H1 (cell line): ENCODE data around the gene SLC10A6. TPM values are rescaled to one million over a fixed set of nuclear protein-coding genes. Genes with fewer than 3 reads are reported as not detected.

ENCODE experiments used
- CBX5 ChIP-seq: fragments of 300-800, 300-1000 bp; sonication (generic); IDR thresholded peaks from 2 replicates; pipeline ENCODE4 v1.7.1; 2016; ENCODE audit warnings: antibody characterized with exemption, low read length, low read depth
- EZH2 ChIP-seq: fragments of 200-600 bp; sonication (generic); IDR thresholded peaks from 2 replicates; pipeline ENCODE4 v1.7.1; 2012; ENCODE audit warnings: low read depth, mild to moderate bottlenecking, moderate library complexity, low read length, inconsistent platforms; ENCODE audit not compliant: severe bottlenecking
- FOSL1 ChIP-seq: IDR thresholded peaks from 2 replicates; pipeline ENCODE4 v1.6.1; 2011; ENCODE audit warnings: mild to moderate bottlenecking, low read depth, low read length, moderate library complexity; ENCODE audit not compliant: insufficient read depth
- POLR2AphosphoS5 ChIP-seq: IDR thresholded peaks from 2 replicates; pipeline ENCODE4 v1.6.1; 2011; ENCODE audit warnings: low read depth, low read length
- RFX5 ChIP-seq: IDR thresholded peaks from 2 replicates; pipeline ENCODE4 v1.6.1; 2011; ENCODE audit warnings: low read depth, low read length, improper control_type of control experiment, borderline replicate concordance
- SIRT6 ChIP-seq: IDR thresholded peaks from one replicate; pipeline ENCODE4 v1.7.1; 2012; ENCODE audit warnings: low read length, inconsistent platforms
- SP4 ChIP-seq: IDR thresholded peaks from 2 replicates; pipeline ENCODE4 v1.6.1; 2012; ENCODE audit warnings: low read length, inconsistent platforms
- TAF1 ChIP-seq: IDR thresholded peaks from 2 replicates; pipeline ENCODE4 v1.6.1; 2011; ENCODE audit warnings: mild to moderate bottlenecking, low read depth, low read length
- polyA plus RNA-seq, 7 experiments: library from polyadenylated mRNA; depleted of rRNA in 3 of 7; stranded (reverse) in 5 of 7; unstranded in 2 of 7; fragments of >200 nt in 5 of 7; fragments of 200-250 nt in 2 of 7; gene quantifications; 1 replicate in 5 of 7; 2 replicates in 1 of 7; 4 replicates in 1 of 7; pipeline versions ENCODE4 v1.2.1 to v1.2.3, GENCODE V29; 2011 to 2013; ENCODE audit warnings: missing spikeins in 2 of 7, mixed read lengths in 2 of 7
- total RNA-seq: library from RNA; stranded (reverse); fragmentation: NEBNext Ultra II Directional; extraction: Animal tissue kit (Norgen Biotek cat#: 25700); gene quantifications from 2 replicates; pipeline ENCODE4 v1.2.1, GENCODE V29; 2021

SLC10A6 gene
- total and polyA plus RNA-seq, 2 of the 8 experiments (the other 6 are each of a cell fraction or from before 2014, with no cell fraction given): not detected

DNA sequence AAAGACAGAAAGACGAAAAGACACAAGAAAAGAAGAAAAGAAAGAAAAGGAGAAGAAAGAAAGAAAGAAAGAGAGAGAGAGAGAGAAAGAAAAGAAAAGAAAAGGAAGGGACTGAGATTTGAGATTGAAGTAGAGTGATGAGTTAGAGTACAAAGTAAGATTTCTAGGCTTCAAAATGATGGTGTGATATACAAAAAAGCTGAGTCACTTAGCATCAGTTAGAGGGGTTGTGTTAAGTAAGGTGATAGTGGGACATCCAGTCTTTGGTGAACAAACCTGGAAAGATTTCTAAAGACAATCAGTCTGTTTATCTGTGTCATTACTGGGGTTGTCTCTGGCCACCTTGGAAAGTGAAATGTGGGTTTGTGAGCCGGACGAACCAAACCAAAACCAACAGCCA is 13.5 kb downstream of the SLC10A6 start (continued):
- TF ChIP-seq SP4: no peak
- no peak for TF ChIP-seq TAF1
- TF ChIP-seq EZH2: no peak
- no peak for TF ChIP-seq CBX5
- TF ChIP-seq POLR2AphosphoS5: no peak
- no peak for TF ChIP-seq FOSL1
- TF ChIP-seq SIRT6: no peak
- no peak for TF ChIP-seq RFX5
